ENCODE data around the gene RPTN.

- TF ChIP-seq REST (IDR thresholded peaks at IDR 0.05; ENCODE audit: insufficient read depth in 1 of 2, low read depth in 2 of 2, low read length in 1 of 2): no peak
- TF ChIP-seq, protein P1, sequence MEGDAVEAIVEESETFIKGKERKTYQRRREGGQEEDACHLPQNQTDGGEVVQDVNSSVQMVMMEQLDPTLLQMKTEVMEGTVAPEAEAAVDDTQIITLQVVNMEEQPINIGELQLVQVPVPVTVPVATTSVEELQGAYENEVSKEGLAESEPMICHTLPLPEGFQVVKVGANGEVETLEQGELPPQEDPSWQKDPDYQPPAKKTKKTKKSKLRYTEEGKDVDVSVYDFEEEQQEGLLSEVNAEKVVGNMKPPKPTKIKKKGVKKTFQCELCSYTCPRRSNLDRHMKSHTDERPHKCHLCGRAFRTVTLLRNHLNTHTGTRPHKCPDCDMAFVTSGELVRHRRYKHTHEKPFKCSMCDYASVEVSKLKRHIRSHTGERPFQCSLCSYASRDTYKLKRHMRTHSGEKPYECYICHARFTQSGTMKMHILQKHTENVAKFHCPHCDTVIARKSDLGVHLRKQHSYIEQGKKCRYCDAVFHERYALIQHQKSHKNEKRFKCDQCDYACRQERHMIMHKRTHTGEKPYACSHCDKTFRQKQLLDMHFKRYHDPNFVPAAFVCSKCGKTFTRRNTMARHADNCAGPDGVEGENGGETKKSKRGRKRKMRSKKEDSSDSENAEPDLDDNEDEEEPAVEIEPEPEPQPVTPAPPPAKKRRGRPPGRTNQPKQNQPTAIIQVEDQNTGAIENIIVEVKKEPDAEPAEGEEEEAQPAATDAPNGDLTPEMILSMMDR (IDR thresholded peaks at IDR 0.05): no peak
- no peak for TF ChIP-seq SIN3A (IDR thresholded peaks at IDR 0.05; ENCODE audit: borderline replicate concordance, insufficient read depth, low read depth, low read length)
- no peak for TF ChIP-seq TCF7L2 (IDR thresholded peaks at IDR 0.05; ENCODE audit: low read depth, low read length)
- TF ChIP-seq POLR2AphosphoS5 (IDR thresholded peaks at IDR 0.05; ENCODE audit: low read depth, low read length): no peak
Measured at GRCh38 chr1:152197361-152197941, 38.4 kb upstream of the RPTN start.
